Naive thymus-derived CD4-positive, alpha-beta T cell (primary cell): ENCODE data around the gene ACSF3. TPM values are rescaled to one million over a fixed set of nuclear protein-coding genes. Genes with fewer than 3 reads are reported as not detected.
"Not testable (repeated sequence)": the region's sequence is repeated elsewhere in the genome, so short reads cannot be mapped to it uniquely, and the experiment has no call there.

Experiments used
- ATAC-seq: fragments of 150-1000 bp; cut with Tn5 transposase; 2 replicates; pipeline ENCODE4 v1.10.0; 2021; ENCODE audit warnings: mild to moderate bottlenecking, moderate library complexity
- CTCF ChIA-PET: fragments of 350-600 bp; sonication (Branson Sonifier 250); formaldehyde crosslinking; loops from one replicate; lab custom pipeline; 2021; ENCODE audit warnings: antibody characterized with exemption; lab: Charles Lee
- POLR2A ChIA-PET: fragments of 350-600 bp; sonication (Branson Sonifier 250); formaldehyde crosslinking; loops from one replicate; lab custom pipeline; 2021; ENCODE audit warnings: antibody characterized with exemption, inconsistent platforms; lab: Charles Lee
- DNase-seq, 9 donors: peaks; one replicate each; pipeline versions ENCODE4 v3.0.0 to v3.0.0-alpha.2; 2020 to 2022; ENCODE audit warnings: mixed read lengths in 1 of 9
- H3K27ac ChIP-seq: one replicate; pipeline ENCODE4 v1.7.0; 2013; ENCODE audit warnings: mild to moderate bottlenecking, low read depth, low read length, moderate library complexity
- H3K27me3 ChIP-seq, 2 donors: one replicate each; pipeline ENCODE4 v1.7.0; 2013; ENCODE audit warnings: low read length in 2 of 2, mild to moderate bottlenecking in 2 of 2, moderate library complexity in 2 of 2; ENCODE audit not compliant: control insufficient read depth in 2 of 2, insufficient read depth in 2 of 2
- H3K36me3 ChIP-seq, 3 experiments: 1 replicate in 2 of 3; 2 replicates in 1 of 3; pipeline ENCODE4 v1.7.0; 2013; ENCODE audit warnings: low read length in 3 of 3, mild to moderate bottlenecking in 3 of 3, moderate library complexity in 1 of 3; ENCODE audit not compliant: insufficient read depth in 3 of 3, control insufficient read depth in 2 of 3
- H3K4me1 ChIP-seq, 2 donors: one replicate each; pipeline ENCODE4 v1.7.0; 2013; ENCODE audit warnings: low read length in 2 of 2, mild to moderate bottlenecking in 2 of 2, moderate library complexity in 1 of 2; ENCODE audit not compliant: control insufficient read depth in 2 of 2, insufficient read depth in 2 of 2
- H3K4me3 ChIP-seq: 2 replicates; pipeline ENCODE4 v1.7.0; 2013; ENCODE audit warnings: mild to moderate bottlenecking, low read length
- H3K9me3 ChIP-seq, 3 experiments: 1 replicate in 2 of 3; 2 replicates in 1 of 3; pipeline ENCODE4 v1.7.0; 2013; ENCODE audit warnings: low read length in 3 of 3; ENCODE audit not compliant: control insufficient read depth in 2 of 3
- H3K27ac Mint-ChIP-seq, 9 donors: one replicate each; pipeline ENCODE4 v1.8.0; 2020 to 2022; ENCODE audit warnings: mixed read lengths in 9 of 9, mild to moderate bottlenecking in 8 of 9, moderate library complexity in 5 of 9, inconsistent platforms in 2 of 9
- H3K27me3 Mint-ChIP-seq, 5 donors: one replicate each; pipeline ENCODE4 v1.8.0; 2021 to 2022; ENCODE audit warnings: mixed read lengths in 5 of 5, mild to moderate bottlenecking in 1 of 5
- H3K36me3 Mint-ChIP-seq, 5 donors: one replicate each; pipeline ENCODE4 v1.8.0; 2020 to 2022; ENCODE audit warnings: mixed read lengths in 5 of 5, mild to moderate bottlenecking in 3 of 5, inconsistent platforms in 1 of 5
- H3K4me1 Mint-ChIP-seq, 7 donors: one replicate each; pipeline ENCODE4 v1.8.0; 2020 to 2022; ENCODE audit warnings: mixed read lengths in 7 of 7, mild to moderate bottlenecking in 3 of 7, inconsistent platforms in 1 of 7
- H3K4me3 Mint-ChIP-seq, 10 donors: one replicate each; pipeline ENCODE4 v1.8.0; 2020 to 2022; ENCODE audit warnings: mild to moderate bottlenecking in 10 of 10, mixed read lengths in 10 of 10, moderate library complexity in 6 of 10, inconsistent platforms in 2 of 10
- H3K9me3 Mint-ChIP-seq, 11 donors: one replicate each; pipeline ENCODE4 v1.8.0; 2020 to 2022; ENCODE audit warnings: mixed read lengths in 11 of 11, mild to moderate bottlenecking in 4 of 11, inconsistent platforms in 1 of 11, moderate library complexity in 1 of 11
- intact Hi-C, 2 donors: fragments of 100-400 bp; cut with micrococcal nuclease; formaldehyde crosslinking; loops; one replicate each; pipeline ENCODE4 v1.15.1; 2023
- polyA plus RNA-seq, 2 donors: library from polyadenylated mRNA; unstranded; fragments of 300-500 nt; fragmentation: Illumina TruSeq; gene quantifications; one replicate each; pipeline ENCODE4 v1.2.3, GENCODE V29; 2021
- total RNA-seq, 6 experiments: library from RNA in 5 of 6; stranded (reverse) in 5 of 6; gene quantifications; 1 replicate in 5 of 6; 2 replicates in 1 of 6; pipeline ENCODE4 v1.2.3 and lab custom pipeline; 2021 to 2026

Gene ACSF3
- total and polyA plus RNA-seq, 7 experiments from 2014 or later: 26.2 to 84.1 (median 68.5) TPM

- Mint-ChIP-seq H3K4me1 (peaks cover 0 to 2% (median 0%) of the 10 kb centered on the region in 7 donors), H3K4me3 (no peak overlapping the region), H3K9me3 (peaks cover 0 to 12% (median 0%) of the 10 kb centered on the region in 11 donors), H3K27ac (peak overlapping the region in 1 of 9 donors; percentile 22), H3K27me3 (no peaks in the 10 kb centered on the region), H3K36me3 (peaks cover 0 to 3% (median 0%) of the 10 kb centered on the region in 5 donors)
- ChIA-PET POLR2A (no interaction called here), CTCF (no interaction called here)
- Histone ChIP-seq H3K36me3 (no peaks in the 10 kb centered on the region), H3K4me3 (no peak overlapping the region), H3K4me1 (no peaks in the 10 kb centered on the region), H3K27me3 (no peaks in the 10 kb centered on the region), H3K9me3 (no peaks in the 10 kb centered on the region), H3K27ac (no peak overlapping the region)
- ATAC-seq: no peak
- intact Hi-C loops: no loop called here
- DNase-seq: no peak
Measured at GRCh38 chr16:89073346-89074071, 20.1 kb upstream of the ACSF3 start.

- H3K36me3 Mint-ChIP-seq, H3K27ac ChIP-seq, H3K27me3 Mint-ChIP-seq, CTCF ChIA-PET, POLR2A ChIA-PET, H3K9me3 ChIP-seq, H3K27ac Mint-ChIP-seq, H3K36me3 ChIP-seq, ATAC-seq, H3K4me3 ChIP-seq, H3K4me3 Mint-ChIP-seq, H3K4me1 ChIP-seq, DNase-seq, H3K27me3 ChIP-seq, H3K4me1 Mint-ChIP-seq, intact Hi-C loops: not testable (repeated sequence)
- H3K9me3 Mint-ChIP-seq: peaks cover 0 to 12% (median 0%) of the 10 kb centered on the region in 11 donors
Measured at GRCh38 chr16:89074072-89074674, 19.5 kb upstream of the ACSF3 start.

- Mint-ChIP-seq H3K27ac (peak overlapping the region in 2 of 9 donors; percentile 29 to 81), H3K27me3 (no peaks in the 10 kb centered on the region), H3K4me1 (peaks cover 0 to 2% (median 0%) of the 10 kb centered on the region in 7 donors), H3K9me3 (peaks cover 0 to 12% (median 0%) of the 10 kb centered on the region in 11 donors), H3K36me3 (peaks cover 0 to 3% (median 0%) of the 10 kb centered on the region in 5 donors), H3K4me3 (no peak overlapping the region)
- no peaks in the 10 kb centered on the region for H3K4me1 ChIP-seq
- no peaks in the 10 kb centered on the region for H3K27me3 ChIP-seq
- ChIA-PET CTCF (no interaction called here), POLR2A (no interaction called here)
- ATAC-seq (no peak), DNase-seq (no peak)
- H3K9me3 ChIP-seq: no peaks in the 10 kb centered on the region
- no peaks in the 10 kb centered on the region for H3K36me3 ChIP-seq
- intact Hi-C loops: no loop called here
- peak overlapping the region; percentile 48 for H3K27ac ChIP-seq
- H3K4me3 ChIP-seq: no peak overlapping the region
Measured at GRCh38 chr16:89074803-89075688, 18.6 kb upstream of the ACSF3 start.

- Mint-ChIP-seq H3K27me3 (no peaks in the 10 kb centered on the region), H3K4me1 (no peaks in the 10 kb centered on the region), H3K36me3 (peaks cover 0 to 3% (median 0%) of the 10 kb centered on the region in 5 donors), H3K4me3 (no peak overlapping the region), H3K9me3 (peaks cover 0 to 12% (median 0%) of the 10 kb centered on the region in 11 donors), H3K27ac (peak overlapping the region in 4 of 9 donors; percentile 1 to 41 (median 27))
- Histone ChIP-seq H3K36me3 (no peaks in the 10 kb centered on the region), H3K4me3 (no peak overlapping the region), H3K4me1 (no peaks in the 10 kb centered on the region), H3K27ac (no peak overlapping the region), H3K27me3 (no peaks in the 10 kb centered on the region), H3K9me3 (no peaks in the 10 kb centered on the region)
- DNase-seq: no peak
- ATAC-seq: no peak
- CTCF ChIA-PET: no interaction called here
- POLR2A ChIA-PET: no interaction called here
- intact Hi-C loops: no loop called here
Measured at GRCh38 chr16:89076159-89076558, 17.5 kb upstream of the ACSF3 start.

GRCh38 chr16:89077076-89077475 lies 16.6 kb upstream of the ACSF3 start:
- Histone ChIP-seq H3K27me3 (no peaks in the 10 kb centered on the region), H3K9me3 (no peaks in the 10 kb centered on the region)
- intact Hi-C loops: no loop called here

GRCh38 chr16:89078172-89078571 lies 15.5 kb upstream of the ACSF3 start:
- Histone ChIP-seq H3K4me3 (no peak overlapping the region), H3K27me3 (no peaks in the 10 kb centered on the region), H3K36me3 (no peaks in the 10 kb centered on the region), H3K4me1 (no peaks in the 10 kb centered on the region), H3K27ac (no peak overlapping the region), H3K9me3 (no peaks in the 10 kb centered on the region)
- no peaks in the 10 kb centered on the region for H3K4me1 Mint-ChIP-seq
- ChIA-PET POLR2A (no interaction called here), CTCF (no interaction called here)
- peaks cover 0 to 3% (median 0%) of the 10 kb centered on the region in 5 donors for H3K36me3 Mint-ChIP-seq
- no peak overlapping the region for H3K4me3 Mint-ChIP-seq
- H3K9me3 Mint-ChIP-seq: peaks cover 0 to 12% (median 0%) of the 10 kb centered on the region in 11 donors
- H3K27ac Mint-ChIP-seq: no peak overlapping the region
- DNase-seq: no peak
- H3K27me3 Mint-ChIP-seq: no peaks in the 10 kb centered on the region
- intact Hi-C loops: no loop called here
- no peak for ATAC-seq

More at GRCh38 chr16:89077076-89077475, 16.6 kb upstream of the ACSF3 start:
- ATAC-seq (no peak), DNase-seq (no peak)
- ChIA-PET CTCF (no interaction called here), POLR2A (no interaction called here)
- Histone ChIP-seq H3K4me1 (no peaks in the 10 kb centered on the region), H3K27ac (no peak overlapping the region), H3K36me3 (no peaks in the 10 kb centered on the region), H3K4me3 (no peak overlapping the region)
- Mint-ChIP-seq H3K9me3 (peaks cover 0 to 12% (median 0%) of the 10 kb centered on the region in 11 donors), H3K4me1 (no peaks in the 10 kb centered on the region), H3K36me3 (peaks cover 0 to 3% (median 0%) of the 10 kb centered on the region in 5 donors), H3K27ac (no peak overlapping the region), H3K4me3 (no peak overlapping the region), H3K27me3 (no peaks in the 10 kb centered on the region)
